GM06990 (cell line): ENCODE data around the gene SIM2.

ENCODE experiments used
- DNase-seq: peaks from one replicate; pipeline ENCODE4 v3.0.0-alpha.2; 2011; ENCODE audit not compliant: insufficient read length; ENCODE audit errors: extremely low read depth
- H3K27me3 ChIP-seq: replicated peaks from 2 replicates; pipeline ENCODE4 v1.6.0; 2011; ENCODE audit warnings: low read length; ENCODE audit not compliant: control insufficient read depth, insufficient read depth
- H3K36me3 ChIP-seq: 2 replicates; pipeline ENCODE4 v1.5.1; 2011; ENCODE audit warnings: low read length; ENCODE audit not compliant: control insufficient read depth, insufficient read depth
- H3K4me3 ChIP-seq: replicated peaks from 2 replicates; pipeline ENCODE4 v1.5.1; 2011; ENCODE audit warnings: low read depth, mild to moderate bottlenecking, control low read depth, low read length
- CTCF ChIP-seq: IDR thresholded peaks from 2 replicates; pipeline ENCODE4 v1.5.1; 2011; ENCODE audit warnings: low read length, control low read depth, mild to moderate bottlenecking, inconsistent platforms; ENCODE audit not compliant: insufficient read depth, poor library complexity, severe bottlenecking

The SIM2 gene

GRCh38 chr21:36710729-36711048, 11.8 kb downstream of the SIM2 start:
- no peak overlapping the region for H3K4me3 ChIP-seq
- no peak for DNase-seq
- H3K27me3 ChIP-seq, result no peaks in the 10 kb centered on the region; the same call in none of the 2 replicates
- TF ChIP-seq CTCF, result no peak
- no peaks in the 10 kb centered on the region for H3K36me3 ChIP-seq

- no peaks in the 10 kb centered on the region for H3K36me3 ChIP-seq
- no peak for DNase-seq
- H3K4me3 ChIP-seq, result no peak overlapping the region
- H3K27me3 ChIP-seq, result no peaks in the 10 kb centered on the region; the same call in none of the 2 replicates
- TF ChIP-seq CTCF, result no peak
These were observed 14.8 kb downstream of the SIM2 start for GRCh38 chr21:36713746-36714145.

DNA sequence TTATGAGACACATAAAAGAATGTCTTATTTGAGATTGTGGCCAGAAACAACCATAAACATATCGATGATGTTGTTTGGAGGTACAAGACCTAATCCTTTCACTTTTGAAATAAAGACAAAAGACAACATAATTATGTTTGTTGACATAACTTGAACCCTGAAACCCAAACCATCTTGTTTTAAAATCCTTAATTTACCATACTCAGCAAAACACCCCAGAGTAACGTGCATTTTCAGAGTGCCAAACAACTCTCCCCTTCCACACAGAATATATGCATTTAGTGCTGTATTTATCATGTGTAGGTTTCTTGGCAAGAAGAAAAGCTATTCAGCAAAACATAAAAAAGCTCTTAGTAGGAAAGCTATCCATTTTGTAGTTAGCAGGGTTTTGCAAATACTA, 17.5 kb downstream of the SIM2 start:
- peaks cover 3% of the 10 kb centered on the region for H3K27me3 ChIP-seq
- DNase-seq, result no peak
- H3K4me3 ChIP-seq, result no peak overlapping the region
- no peak for TF ChIP-seq CTCF
- no peaks in the 10 kb centered on the region for H3K36me3 ChIP-seq

GRCh38 chr21:36716836-36717235, 17.9 kb downstream of the SIM2 start:
- Histone ChIP-seq H3K27me3 (peaks cover 3% of the 10 kb centered on the region), H3K4me3 (no peak overlapping the region), H3K36me3 (no peaks in the 10 kb centered on the region)
- no peak for TF ChIP-seq CTCF
- no peak for DNase-seq

DNA sequence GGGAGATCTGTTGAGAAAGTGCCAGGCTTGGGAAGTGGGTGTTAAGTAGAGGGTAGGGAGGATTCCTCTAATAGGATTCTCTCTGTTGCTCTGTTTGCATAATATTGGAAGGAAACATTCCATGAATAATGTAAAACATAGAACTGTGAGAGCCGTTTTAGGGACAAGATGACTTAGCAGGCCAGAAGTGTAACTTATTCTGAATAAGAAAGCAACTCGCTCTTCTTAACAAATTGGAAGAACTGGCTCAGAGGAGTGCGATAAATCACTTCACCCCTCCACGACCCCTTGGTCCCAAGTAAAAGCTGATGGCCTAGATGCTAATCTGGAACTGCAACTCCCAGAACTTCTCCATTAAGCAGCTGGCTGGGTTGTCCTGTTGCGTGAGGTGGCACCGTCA, 19.1 kb downstream of the SIM2 start:
- no peak overlapping the region for H3K4me3 ChIP-seq
- H3K36me3 ChIP-seq, result no peaks in the 10 kb centered on the region
- TF ChIP-seq CTCF, result no peak
- H3K27me3 ChIP-seq, result peaks cover 3% of the 10 kb centered on the region
- DNase-seq, result no peak

DNA sequence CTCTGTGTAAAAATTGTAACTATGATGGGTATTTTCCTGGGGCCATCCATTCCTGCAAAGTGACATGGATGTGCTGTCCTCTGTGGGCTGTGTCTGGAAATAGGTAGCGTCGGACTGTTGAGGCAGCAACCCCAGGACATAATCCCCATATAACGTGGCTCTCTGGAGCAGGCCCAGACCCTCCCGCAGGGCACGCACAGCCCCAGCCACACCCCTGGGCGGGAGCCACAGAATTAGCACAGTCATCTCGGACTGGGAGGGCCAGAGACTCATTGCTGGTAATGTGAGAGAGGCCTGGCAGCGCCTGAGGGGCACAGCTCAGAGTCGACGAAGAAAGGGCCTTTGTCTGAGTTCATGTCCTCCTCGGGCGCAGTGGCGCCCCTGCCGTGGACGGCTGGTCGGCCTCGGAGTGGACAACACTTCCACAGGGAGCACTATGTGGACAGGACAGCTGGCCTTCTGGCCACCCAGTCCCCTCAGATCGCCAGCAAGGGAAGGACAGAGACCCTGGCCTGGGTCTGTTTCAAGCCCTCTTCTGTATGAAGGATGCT, 20.1 kb downstream of the SIM2 start:
- TF ChIP-seq CTCF, result no peak
- H3K27me3 ChIP-seq, result peaks cover 3% of the 10 kb centered on the region
- H3K4me3 ChIP-seq, result no peak overlapping the region
- no peak for DNase-seq
- H3K36me3 ChIP-seq, result no peaks in the 10 kb centered on the region
